H1 (cell line): ENCODE measurements around the gene KCNH8. TPM values are rescaled to one million over a fixed set of nuclear protein-coding genes. Genes with fewer than 3 reads are reported as not detected.

Source experiments
- RNF2 ChIP-seq: fragments of 200-900, 300-1000 bp; sonication (generic); IDR thresholded peaks from 2 replicates; pipeline ENCODE4 v1.7.1; 2016; ENCODE audit warnings: borderline replicate concordance, low read depth, mild to moderate bottlenecking, antibody characterized with exemption, low read length; ENCODE audit not compliant: poor library complexity, severe bottlenecking; ENCODE audit errors: missing control alignments
- SP4 ChIP-seq: IDR thresholded peaks from 2 replicates; pipeline ENCODE4 v1.6.1; 2012; ENCODE audit warnings: low read length, inconsistent platforms
- TEAD4 ChIP-seq: IDR thresholded peaks from 2 replicates; pipeline ENCODE4 v1.6.1; 2012; ENCODE audit warnings: low read depth, low read length, inconsistent platforms, mixed read lengths
- polyA plus RNA-seq, 7 experiments: library from polyadenylated mRNA; depleted of rRNA in 3 of 7; stranded (reverse) in 5 of 7; unstranded in 2 of 7; fragments of >200 nt in 5 of 7; fragments of 200-250 nt in 2 of 7; gene quantifications; 1 replicate in 5 of 7; 2 replicates in 1 of 7; 4 replicates in 1 of 7; pipeline versions ENCODE4 v1.2.1 to v1.2.3, GENCODE V29; 2011 to 2013; ENCODE audit warnings: missing spikeins in 2 of 7, mixed read lengths in 2 of 7
- total RNA-seq: library from RNA; stranded (reverse); fragmentation: NEBNext Ultra II Directional; extraction: Animal tissue kit (Norgen Biotek cat#: 25700); gene quantifications from 2 replicates; pipeline ENCODE4 v1.2.1, GENCODE V29; 2021

KCNH8 gene
- total and polyA plus RNA-seq, 2 of the 8 experiments (the other 6 are each of a cell fraction or from before 2014, with no cell fraction given): 2.2 to 2.4 TPM

GRCh38 chr3:19146685-19147650, 1.3 kb upstream of the KCNH8 start (continued):
- TF ChIP-seq SP4: peak; percentile 39
- TF ChIP-seq TEAD4: no peak
- no peak for TF ChIP-seq RNF2
